NCI-H748 (cell line): ENCODE measurements around the gene FBXW7.
A peak's percentile ranks its signal among the peaks of the same experiment; 100 is the strongest.

Source experiments
- DNase-seq: peaks from one replicate; lab custom pipeline; 2025; ENCODE audit not compliant: unreplicated experiment; lab: John Stamatoyannopoulos, UW

FBXW7 gene

DNA sequence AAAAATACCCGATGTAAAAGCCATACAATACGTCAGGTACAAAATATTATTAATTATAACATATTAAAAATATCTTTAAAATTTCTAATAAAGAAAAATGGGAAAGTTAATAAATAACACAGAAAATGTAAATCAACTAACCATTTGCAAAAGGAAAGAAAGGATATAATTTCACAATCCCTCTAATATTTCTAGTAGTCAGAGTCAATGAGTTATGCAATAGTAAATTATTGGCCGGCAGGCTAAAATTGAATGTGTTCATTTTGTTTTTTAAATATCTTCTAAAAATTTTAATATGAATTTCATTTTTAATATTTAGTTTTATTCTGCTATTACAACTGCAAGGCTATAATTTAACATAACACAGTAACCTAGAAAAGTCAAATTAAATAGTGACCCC lies 155.7 kb downstream of the FBXW7 start:
- no peak for DNase-seq

- peak; percentile 45 for DNase-seq
Observed at GRCh38 chr4:152374606-152375285, 161.1 kb downstream of the FBXW7 start.

DNA sequence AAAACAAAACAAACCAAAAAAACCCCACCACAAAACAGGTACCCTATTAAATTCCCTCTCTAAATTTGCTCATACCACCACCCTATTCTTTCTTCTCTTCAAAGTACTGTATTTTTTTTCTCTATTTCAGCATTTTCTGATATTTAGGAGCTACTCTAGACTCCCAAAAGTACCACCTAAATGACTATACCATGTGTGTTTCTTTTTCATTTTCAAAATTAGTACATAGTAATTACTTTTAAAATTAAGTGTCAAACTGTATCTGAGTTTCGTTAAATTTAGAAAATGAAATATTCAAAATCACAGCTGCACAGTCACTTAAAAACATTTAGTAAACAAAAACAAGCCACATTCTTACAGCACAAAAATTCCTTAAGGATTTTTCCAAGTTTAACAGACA lies 161.7 kb downstream of the FBXW7 start:
- no peak for DNase-seq

DNA sequence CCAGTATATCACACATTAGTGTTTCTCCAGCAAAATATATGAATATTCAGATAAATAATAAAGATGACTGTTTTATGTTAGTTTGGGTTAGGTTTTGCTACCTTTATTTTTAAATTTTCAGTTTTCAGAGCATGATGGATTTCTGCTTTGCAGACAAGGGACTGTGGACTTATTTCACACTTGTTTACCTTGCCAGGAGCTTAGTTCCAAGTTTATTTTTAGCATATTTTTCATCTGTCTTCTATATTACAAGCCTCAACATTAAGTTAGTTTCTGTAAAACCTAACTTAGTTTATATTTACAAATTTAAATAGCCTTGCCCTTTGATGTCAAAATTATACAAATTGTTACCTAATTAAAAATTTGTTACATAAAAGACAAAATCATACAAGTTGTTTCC lies 163.4 kb downstream of the FBXW7 start:
- DNase-seq = no peak

- DNase-seq = peak; percentile 38
Observed at GRCh38 chr4:152369902-152370295, 166.0 kb downstream of the FBXW7 start.

GRCh38 chr4:152369203-152369901 lies 166.5 kb downstream of the FBXW7 start:
- peak; percentile 67 for DNase-seq

GRCh38 chr4:152368001-152368400 lies 167.9 kb downstream of the FBXW7 start:
- DNase-seq = peak; percentile 97

- DNase-seq = no peak
Observed at GRCh38 chr4:152364883-152365282, 171.0 kb downstream of the FBXW7 start.

DNA sequence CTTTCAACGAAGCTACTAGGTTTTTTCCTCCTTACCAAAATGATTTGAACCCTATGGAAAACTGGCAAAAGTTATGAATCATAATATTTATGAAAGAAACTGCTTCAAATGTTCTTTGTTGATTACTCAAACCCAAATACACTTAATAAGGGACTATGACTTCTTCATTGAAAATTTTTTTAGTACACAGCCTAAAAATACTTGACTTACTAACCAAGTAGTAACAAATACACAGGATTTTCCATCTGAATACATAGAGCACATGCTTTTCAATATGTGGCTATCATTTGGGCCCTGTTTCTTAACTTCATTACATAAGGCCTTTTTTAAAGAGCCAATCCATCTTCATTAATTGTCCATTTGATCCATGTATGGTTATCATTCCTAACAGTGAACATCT lies 171.5 kb downstream of the FBXW7 start:
- no peak for DNase-seq

DNA sequence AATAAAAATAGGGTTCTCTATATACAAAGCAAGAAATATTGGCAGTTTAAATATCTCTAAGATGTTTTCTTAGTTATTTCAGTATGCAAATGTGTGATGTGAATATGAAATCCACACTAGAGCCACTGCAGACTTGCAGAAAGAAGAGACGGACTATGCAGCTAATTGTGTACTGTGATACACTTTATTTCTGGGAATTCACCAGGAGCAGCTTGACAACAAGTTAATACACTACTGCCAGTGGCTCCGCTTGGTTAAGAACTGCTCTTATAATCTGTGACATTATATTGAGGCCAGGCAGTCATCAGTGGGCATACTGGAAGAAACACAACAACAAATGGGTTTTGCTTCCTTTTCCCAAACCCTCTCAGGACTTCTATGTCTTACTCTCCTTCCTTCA lies 172.0 kb downstream of the FBXW7 start:
- no peak for DNase-seq

GRCh38 chr4:152363086-152363485 lies 172.8 kb downstream of the FBXW7 start:
- no peak for DNase-seq

GRCh38 chr4:152360045-152360410 lies 175.9 kb downstream of the FBXW7 start:
- DNase-seq = no peak

- no peak for DNase-seq
Observed at GRCh38 chr4:152359208-152360044, 176.5 kb downstream of the FBXW7 start.

DNA sequence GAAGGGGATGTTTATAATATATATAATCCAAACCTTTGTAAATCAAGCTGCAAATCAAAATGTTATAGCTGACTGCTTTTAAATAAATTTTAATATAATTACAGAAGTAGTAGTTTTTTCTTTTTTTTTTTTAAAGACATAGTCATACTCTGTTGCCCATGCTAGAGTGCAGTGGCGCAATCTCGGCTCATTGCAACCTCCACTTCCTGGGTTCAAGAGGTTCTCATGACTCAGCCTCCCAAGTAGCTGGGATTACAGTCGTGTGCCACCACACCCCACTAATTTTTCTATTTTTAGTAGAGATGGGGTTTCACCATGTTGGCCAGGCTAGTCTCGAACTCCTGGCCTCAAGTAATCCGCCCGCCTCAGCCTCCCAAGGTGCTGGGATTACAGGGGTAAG lies 178.7 kb downstream of the FBXW7 start:
- DNase-seq = no peak

DNA sequence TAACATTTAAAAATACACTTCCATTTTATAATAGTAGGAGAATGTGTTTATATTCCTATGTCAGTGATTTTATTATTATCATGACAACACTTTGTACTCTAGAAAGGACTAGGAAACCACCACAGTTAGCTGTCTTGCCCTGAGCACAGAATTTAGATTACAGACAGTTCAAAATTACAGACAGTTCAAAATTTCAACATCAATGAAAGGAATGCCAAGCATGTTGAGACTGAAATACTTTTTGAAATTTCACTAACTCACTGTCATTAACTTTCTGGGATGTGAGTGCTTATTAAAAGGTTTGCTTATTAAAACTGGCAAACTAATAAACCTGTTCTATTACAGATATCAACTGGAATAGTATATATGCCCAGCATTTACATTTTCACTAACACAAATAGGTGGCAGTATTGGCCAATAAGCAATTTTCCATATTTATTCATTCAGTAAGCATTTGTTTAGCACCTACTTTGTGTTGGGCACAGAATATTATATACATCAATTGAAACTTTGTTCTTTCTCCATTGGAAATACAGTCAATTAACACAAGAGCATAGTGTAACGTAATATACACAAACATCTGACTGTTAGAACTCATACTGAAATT lies 179.4 kb downstream of the FBXW7 start:
- no peak for DNase-seq

DNA sequence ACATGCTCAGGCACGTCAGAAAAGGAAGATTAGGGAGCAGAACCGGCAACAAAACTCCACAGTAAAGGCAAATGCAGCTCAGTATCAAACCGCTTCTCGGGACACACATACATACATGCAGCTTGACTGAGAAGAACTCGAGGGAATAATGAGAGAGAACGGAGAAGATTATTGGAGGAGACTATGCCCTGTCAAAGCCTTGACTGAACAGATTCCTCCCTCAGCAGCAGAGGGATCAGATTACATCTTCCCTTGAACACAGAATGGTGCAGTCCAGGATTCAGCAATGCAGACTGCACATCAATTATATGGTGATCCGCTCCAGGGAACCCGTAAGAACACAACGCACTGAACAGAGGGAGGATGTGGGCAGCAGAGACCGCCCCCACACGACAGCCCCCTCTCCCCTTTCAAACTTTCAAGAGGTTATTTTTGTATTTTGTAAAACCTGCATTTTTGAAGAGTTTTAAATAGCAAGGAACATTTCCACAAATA lies 183.2 kb downstream of the FBXW7 start:
- DNase-seq = peak; percentile 96

DNA sequence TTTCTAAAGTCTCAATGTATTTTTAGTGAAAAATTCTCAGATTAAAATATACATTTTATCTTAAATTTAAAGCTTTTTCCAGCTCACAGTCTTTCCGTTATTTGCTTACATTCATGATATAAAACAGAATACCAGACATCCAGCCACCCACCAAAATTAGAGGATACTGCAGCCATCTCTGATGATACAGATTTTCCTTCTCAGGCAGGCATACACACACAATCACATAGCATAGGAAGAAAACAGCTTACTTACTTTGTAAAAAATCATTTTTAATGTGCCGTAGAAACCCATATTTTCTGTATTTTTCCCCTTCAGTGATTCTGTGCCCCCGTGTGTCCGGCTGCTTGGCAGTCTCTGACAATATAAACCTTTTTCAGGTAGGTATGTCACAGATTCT lies 183.7 kb downstream of the FBXW7 start:
- no peak for DNase-seq

DNA sequence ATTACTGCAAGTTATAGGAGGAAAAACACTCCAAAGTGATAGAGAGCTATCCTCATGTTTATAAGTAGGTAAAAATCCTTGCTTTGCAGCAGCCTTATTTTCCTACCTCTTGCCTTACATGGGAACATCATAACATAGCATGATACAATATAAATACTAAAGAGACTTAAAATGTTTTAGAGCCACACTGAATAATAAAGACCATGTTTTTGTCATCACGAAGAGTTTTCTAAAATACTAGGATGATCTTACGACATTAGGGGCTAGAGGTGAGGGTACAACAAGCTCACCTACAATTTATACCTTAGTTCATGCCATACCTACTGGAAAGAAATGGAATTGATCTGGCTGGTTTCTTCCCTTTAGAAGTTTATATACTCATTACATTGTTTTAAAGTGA lies 184.8 kb downstream of the FBXW7 start:
- peak; percentile 47 for DNase-seq

DNA sequence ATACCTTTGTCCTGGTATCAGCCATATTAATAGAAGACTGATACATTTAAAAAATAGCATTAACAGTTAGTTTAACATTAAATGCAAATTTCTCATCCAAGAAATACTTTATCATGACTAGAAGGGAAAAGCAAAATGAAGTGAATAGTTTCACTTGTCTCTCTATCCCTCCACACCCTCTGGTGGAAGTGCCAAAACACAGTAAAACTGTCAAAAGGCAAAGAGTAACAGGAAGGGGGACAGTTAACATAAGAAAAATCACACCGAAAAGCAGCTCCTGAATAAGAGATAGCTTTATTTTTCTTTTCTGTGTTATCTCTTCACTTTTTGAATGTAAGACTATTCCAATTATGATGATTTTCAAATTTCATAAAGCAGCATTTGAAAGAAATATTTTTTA lies 187.2 kb downstream of the FBXW7 start:
- peak; percentile 60 for DNase-seq

DNA sequence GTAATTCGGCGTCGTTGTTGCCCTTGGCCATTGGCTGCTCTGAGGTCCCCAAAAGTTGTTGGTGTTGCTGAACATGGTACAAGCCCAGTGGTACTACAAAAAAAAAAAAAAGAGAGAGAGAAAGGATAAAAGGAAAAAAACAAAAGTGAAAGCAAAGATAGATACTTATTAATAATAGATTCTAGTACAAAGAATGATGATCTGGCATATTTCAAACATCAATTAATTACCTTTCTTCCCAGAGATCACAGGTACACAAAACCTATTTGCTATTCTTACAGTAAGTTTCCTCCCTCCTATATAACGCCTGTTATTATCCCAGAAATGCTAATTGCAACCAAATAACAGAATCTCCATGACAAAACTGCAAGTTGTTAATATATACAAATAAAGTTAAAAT lies 188.9 kb downstream of the FBXW7 start:
- no peak for DNase-seq

GRCh38 chr4:152346526-152346925 lies 189.4 kb downstream of the FBXW7 start:
- no peak for DNase-seq
